Natural killer cell treated with Interleukin-12 subunit alpha and Interleukin-12 subunit beta and Interleukin-15 and Interleukin-18, amount 100 ng/mL, for 72 hours (primary cell): ENCODE measurements around the gene IL1B. TPM values are rescaled to one million over a fixed set of nuclear protein-coding genes. Genes with fewer than 3 reads are reported as not detected.

Experiments
- ATAC-seq, 2 donors: fragments of 150-1000 bp; cut with Tn5 transposase in 1 of 2; sonication (Bioruptor Pico), chemical (Tn5 transposase) in 1 of 2; 2 replicates each; pipeline ENCODE4 v1.10.0; 2021
- DNase-seq: peaks from one replicate; pipeline ENCODE4 v3.0.0; 2022; ENCODE audit warnings: low spot score
- H3K27ac Mint-ChIP-seq, 2 donors: 1 replicate in 1 of 2; 2 replicates in 1 of 2; pipeline ENCODE4 v1.8.0; 2022; ENCODE audit warnings: mixed read lengths in 2 of 2, mild to moderate bottlenecking in 1 of 2, moderate library complexity in 1 of 2
- H3K27me3 Mint-ChIP-seq, 2 donors: 1 replicate in 1 of 2; 2 replicates in 1 of 2; pipeline ENCODE4 v1.8.0; 2022; ENCODE audit warnings: mixed read lengths in 2 of 2
- H3K36me3 Mint-ChIP-seq: one replicate; pipeline ENCODE4 v1.8.0; 2022; ENCODE audit warnings: mixed read lengths
- H3K4me1 Mint-ChIP-seq, 2 donors: 1 replicate in 1 of 2; 2 replicates in 1 of 2; pipeline ENCODE4 v1.8.0; 2022; ENCODE audit warnings: low read depth in 2 of 2, mixed read lengths in 2 of 2, mild to moderate bottlenecking in 1 of 2
- H3K4me3 Mint-ChIP-seq: one replicate; pipeline ENCODE4 v1.8.0; 2022; ENCODE audit warnings: mixed read lengths
- H3K9me3 Mint-ChIP-seq: 2 replicates; pipeline ENCODE4 v1.8.0; 2022; ENCODE audit warnings: mixed read lengths
- total RNA-seq, 2 donors: library from RNA; stranded (reverse); gene quantifications; one replicate each; pipeline ENCODE4 v1.2.3, GENCODE V29; 2022

The IL1B gene
- total RNA-seq: 10 to 100 TPM in 1 of 2 donors, 1 to 10 TPM in 1; 1.8 to 12.0 TPM

GRCh38 chr2:112836695-112837117 lies at the start of gene IL1B:
Gene IL1B, minus strand, starts transcription at chr2:112836779. Its CDS starts 550 bp downstream, at chr2:112836229.
- Mint-ChIP-seq H3K4me1 (peaks cover 20 to 30% of the 10 kb centered on the region in 2 donors), H3K27ac (peak within 1 kb of the TSS in 1 of 2 donors; percentile 4), H3K4me3 (peak within 1 kb of the TSS; percentile 24), H3K9me3 (peaks cover 4% of the 10 kb centered on the region), H3K27me3 (peaks cover 2 to 18% of the 10 kb centered on the region in 2 donors), H3K36me3 (no peaks in the 10 kb centered on the region)
- DNase-seq (no peak), ATAC-seq (no peak)

- Mint-ChIP-seq H3K4me1 (peaks cover 11 to 38% of the 10 kb centered on the region in 2 donors), H3K36me3 (no peaks in the 10 kb centered on the region), H3K4me3 (no peak overlapping the region), H3K27ac (no peak overlapping the region), H3K27me3 (no peaks in the 10 kb centered on the region), H3K9me3 (no peaks in the 10 kb centered on the region)
- DNase-seq (no peak), ATAC-seq (no peak)
These were observed 49.7 kb upstream of the IL1B start for GRCh38 chr2:112886291-112886690.

- ATAC-seq: no peak
- peaks cover 19 to 46% of the 10 kb centered on the region in 2 donors for H3K4me1 Mint-ChIP-seq
- H3K27ac Mint-ChIP-seq: peak overlapping the region in 1 of 2 donors; percentile 86
- H3K9me3 Mint-ChIP-seq: no peaks in the 10 kb centered on the region
- H3K27me3 Mint-ChIP-seq: no peaks in the 10 kb centered on the region
- no peak for DNase-seq
- no peak overlapping the region for H3K4me3 Mint-ChIP-seq
- no peaks in the 10 kb centered on the region for H3K36me3 Mint-ChIP-seq
These were observed 48.9 kb upstream of the IL1B start for GRCh38 chr2:112885506-112885902.

- H3K27me3 Mint-ChIP-seq: no peaks in the 10 kb centered on the region
- H3K4me1 Mint-ChIP-seq: peaks cover 24 to 51% of the 10 kb centered on the region in 2 donors
- peak overlapping the region in 1 of 2 donors; percentile 86 for H3K27ac Mint-ChIP-seq
- ATAC-seq (peak; percentile 60 to 69), DNase-seq (peak; percentile 84)
- H3K4me3 Mint-ChIP-seq: no peak overlapping the region
- H3K9me3 Mint-ChIP-seq: no peaks in the 10 kb centered on the region
- no peaks in the 10 kb centered on the region for H3K36me3 Mint-ChIP-seq
These were observed 48.4 kb upstream of the IL1B start for GRCh38 chr2:112884869-112885505.

- no peaks in the 10 kb centered on the region for H3K9me3 Mint-ChIP-seq
- ATAC-seq (no peak), DNase-seq (no peak)
- H3K27me3 Mint-ChIP-seq: no peaks in the 10 kb centered on the region
- H3K4me3 Mint-ChIP-seq: no peak overlapping the region
- peaks cover 36 to 63% of the 10 kb centered on the region in 2 donors for H3K4me1 Mint-ChIP-seq
- H3K27ac Mint-ChIP-seq: peak overlapping the region; percentile 5 to 95
- H3K36me3 Mint-ChIP-seq: no peaks in the 10 kb centered on the region
These were observed 47.1 kb upstream of the IL1B start for GRCh38 chr2:112883669-112884068.

GRCh38 chr2:112881217-112881985 lies 44.8 kb upstream of the IL1B start:
- Mint-ChIP-seq H3K27ac (peak overlapping the region; percentile 91 to 95), H3K36me3 (no peaks in the 10 kb centered on the region), H3K27me3 (no peaks in the 10 kb centered on the region), H3K4me3 (peak overlapping the region; percentile 77), H3K4me1 (peaks cover 39 to 79% of the 10 kb centered on the region in 2 donors), H3K9me3 (no peaks in the 10 kb centered on the region)
- DNase-seq (peak; percentile 86), ATAC-seq (peak; percentile 84 to 88)

- Mint-ChIP-seq H3K4me3 (peak overlapping the region; percentile 77), H3K9me3 (no peaks in the 10 kb centered on the region), H3K27me3 (no peaks in the 10 kb centered on the region), H3K36me3 (no peaks in the 10 kb centered on the region), H3K27ac (peak overlapping the region; percentile 91 to 95), H3K4me1 (peaks cover 39 to 77% of the 10 kb centered on the region in 2 donors)
- peak; percentile 69 to 72 for ATAC-seq
- DNase-seq: peak; percentile 77
These were observed 44.1 kb upstream of the IL1B start for GRCh38 chr2:112880696-112881095.

GRCh38 chr2:112880091-112880531 lies 43.5 kb upstream of the IL1B start:
- no peaks in the 10 kb centered on the region for H3K27me3 Mint-ChIP-seq
- H3K4me1 Mint-ChIP-seq: peaks cover 37 to 71% of the 10 kb centered on the region in 2 donors
- H3K9me3 Mint-ChIP-seq: no peaks in the 10 kb centered on the region
- peak overlapping the region; percentile 77 for H3K4me3 Mint-ChIP-seq
- DNase-seq: peak; percentile 80
- ATAC-seq: peak; percentile 80 to 87
- peak overlapping the region; percentile 91 to 95 for H3K27ac Mint-ChIP-seq
- H3K36me3 Mint-ChIP-seq: no peaks in the 10 kb centered on the region

- DNase-seq (no peak), ATAC-seq (no peak)
- Mint-ChIP-seq H3K9me3 (no peaks in the 10 kb centered on the region), H3K4me1 (peaks cover 33 to 66% of the 10 kb centered on the region in 2 donors), H3K36me3 (no peaks in the 10 kb centered on the region), H3K4me3 (peak overlapping the region; percentile 77), H3K27ac (peak overlapping the region; percentile 91 to 95), H3K27me3 (no peaks in the 10 kb centered on the region)
These were observed 43.0 kb upstream of the IL1B start for GRCh38 chr2:112879491-112880041.

- H3K27me3 Mint-ChIP-seq: peaks cover 0 to 5% of the 10 kb centered on the region in 2 donors
- no peaks in the 10 kb centered on the region for H3K36me3 Mint-ChIP-seq
- H3K9me3 Mint-ChIP-seq: no peaks in the 10 kb centered on the region
- ATAC-seq (no peak), DNase-seq (no peak)
- H3K4me1 Mint-ChIP-seq: peaks cover 33 to 49% of the 10 kb centered on the region in 2 donors
- no peak overlapping the region for H3K4me3 Mint-ChIP-seq
- H3K27ac Mint-ChIP-seq: peak overlapping the region in 1 of 2 donors; percentile 95
These were observed 40.8 kb upstream of the IL1B start for GRCh38 chr2:112877423-112877822.

GRCh38 chr2:112876971-112877361 lies 40.4 kb upstream of the IL1B start:
- H3K27me3 Mint-ChIP-seq: peaks cover 0 to 9% of the 10 kb centered on the region in 2 donors
- H3K4me3 Mint-ChIP-seq: no peak overlapping the region
- H3K36me3 Mint-ChIP-seq: peaks cover 2% of the 10 kb centered on the region
- H3K4me1 Mint-ChIP-seq: peaks cover 33 to 47% of the 10 kb centered on the region in 2 donors
- DNase-seq (no peak), ATAC-seq (no peak)
- H3K9me3 Mint-ChIP-seq: no peaks in the 10 kb centered on the region
- H3K27ac Mint-ChIP-seq: peak overlapping the region in 1 of 2 donors; percentile 95

- no peak for DNase-seq
- ATAC-seq: no peak
- Mint-ChIP-seq H3K27me3 (peaks cover 0 to 14% of the 10 kb centered on the region in 2 donors), H3K4me1 (peaks cover 29 to 42% of the 10 kb centered on the region in 2 donors), H3K27ac (peak overlapping the region in 1 of 2 donors; percentile 95), H3K9me3 (no peaks in the 10 kb centered on the region), H3K4me3 (no peak overlapping the region), H3K36me3 (peaks cover 6% of the 10 kb centered on the region)
These were observed 39.8 kb upstream of the IL1B start for GRCh38 chr2:112876257-112876970.
